Immature natural killer cell (primary cell): ENCODE data around the gene ITGA3. TPM values are rescaled to one million over a fixed set of nuclear protein-coding genes. Genes with fewer than 3 reads are reported as not detected.
A peak's percentile ranks its signal among the peaks of the same experiment; 100 is the strongest.

Experiments used
- DNase-seq, 3 donors: peaks; one replicate each; pipeline ENCODE4 v3.0.0; 2022; ENCODE audit warnings: mixed read lengths in 1 of 3
- H3K27ac Mint-ChIP-seq, 6 donors: one replicate each; pipeline ENCODE4 v1.8.0; 2020; ENCODE audit warnings: mixed read lengths in 6 of 6, mild to moderate bottlenecking in 5 of 6, inconsistent platforms in 4 of 6, moderate library complexity in 3 of 6
- H3K27me3 Mint-ChIP-seq, 3 donors: one replicate each; pipeline ENCODE4 v1.8.0; 2020 to 2021; ENCODE audit warnings: low read depth in 3 of 3, mild to moderate bottlenecking in 3 of 3, mixed read lengths in 3 of 3, moderate library complexity in 3 of 3, inconsistent platforms in 1 of 3
- H3K36me3 Mint-ChIP-seq, 3 donors: one replicate each; pipeline ENCODE4 v1.8.0; 2020; ENCODE audit warnings: mixed read lengths in 3 of 3, inconsistent platforms in 2 of 3, mild to moderate bottlenecking in 2 of 3
- H3K4me1 Mint-ChIP-seq, 2 donors: one replicate each; pipeline ENCODE4 v1.8.0; 2020; ENCODE audit warnings: inconsistent platforms in 2 of 2, mild to moderate bottlenecking in 2 of 2, mixed read lengths in 2 of 2, moderate library complexity in 1 of 2
- H3K4me3 Mint-ChIP-seq, 5 donors: one replicate each; pipeline ENCODE4 v1.8.0; 2020; ENCODE audit warnings: mild to moderate bottlenecking in 5 of 5, mixed read lengths in 5 of 5, inconsistent platforms in 3 of 5, moderate library complexity in 3 of 5
- H3K9me3 Mint-ChIP-seq, 6 donors: one replicate each; pipeline ENCODE4 v1.8.0; 2020; ENCODE audit warnings: mild to moderate bottlenecking in 6 of 6, mixed read lengths in 6 of 6, inconsistent platforms in 4 of 6, moderate library complexity in 3 of 6
- polyA plus RNA-seq, 3 donors: library from polyadenylated mRNA; unstranded; fragments of 300-500 nt; fragmentation: Illumina TruSeq; gene quantifications; one replicate each; pipeline ENCODE4 v1.2.3, GENCODE V29; 2021

ITGA3 gene
- polyA plus RNA-seq, 3 donors from 2014 or later: 0.54 to 1.1 TPM; not detected in 1

- Mint-ChIP-seq H3K27ac (peak overlapping the region in 2 of 6 donors; percentile 59 to 82), H3K4me1 (peaks cover 29 to 38% of the 10 kb centered on the region in 2 donors), H3K9me3 (no peaks in the 10 kb centered on the region), H3K36me3 (peaks cover 0 to 2% (median 0%) of the 10 kb centered on the region in 3 donors), H3K4me3 (no peak overlapping the region), H3K27me3 (peaks cover 6 to 13% (median 11%) of the 10 kb centered on the region in 3 donors)
- DNase-seq: no peak
Measured at GRCh38 chr17:50093246-50093645, 37.3 kb downstream of the ITGA3 start.

GRCh38 chr17:50093807-50094206 is 37.9 kb downstream of the ITGA3 start:
- Mint-ChIP-seq H3K9me3 (no peaks in the 10 kb centered on the region), H3K4me1 (peaks cover 34 to 43% of the 10 kb centered on the region in 2 donors), H3K36me3 (peaks cover 3 to 7% (median 4%) of the 10 kb centered on the region in 3 donors), H3K27me3 (peaks cover 6 to 13% (median 11%) of the 10 kb centered on the region in 3 donors), H3K4me3 (peak overlapping the region; percentile 96 to 100 (median 99)), H3K27ac (peak overlapping the region in 5 of 6 donors; percentile 82 to 98 (median 97))
- DNase-seq: no peak

- Mint-ChIP-seq H3K27ac (peak overlapping the region; percentile 82 to 98 (median 97)), H3K4me3 (peak overlapping the region; percentile 96 to 100 (median 99)), H3K4me1 (peaks cover 34 to 45% of the 10 kb centered on the region in 2 donors), H3K27me3 (peaks cover 6 to 13% (median 11%) of the 10 kb centered on the region in 3 donors), H3K9me3 (no peaks in the 10 kb centered on the region), H3K36me3 (peaks cover 4 to 7% (median 4%) of the 10 kb centered on the region in 3 donors)
- DNase-seq: peak; percentile 82 to 84 (median 82)
Measured at GRCh38 chr17:50094243-50094752, 38.4 kb downstream of the ITGA3 start.

GRCh38 chr17:50094753-50095619 is 39.1 kb downstream of the ITGA3 start, which contains the start of gene PDK2:
Gene PDK2 (plus strand): TSS chr17:50095351. CDS start chr17:50095436, 85 bp downstream.
- Mint-ChIP-seq H3K27ac (peak within 1 kb of the TSS; percentile 82 to 98 (median 97)), H3K4me1 (peaks cover 38 to 51% of the 10 kb centered on the region in 2 donors), H3K27me3 (peaks cover 6 to 11% (median 11%) of the 10 kb centered on the region in 3 donors), H3K4me3 (peak within 1 kb of the TSS; percentile 96 to 100 (median 99)), H3K9me3 (no peaks in the 10 kb centered on the region), H3K36me3 (peaks cover 4 to 7% (median 4%) of the 10 kb centered on the region in 3 donors)
- peak; percentile 96 to 98 (median 97) for DNase-seq

- H3K9me3 Mint-ChIP-seq: no peaks in the 10 kb centered on the region
- DNase-seq: no peak
- H3K4me3 Mint-ChIP-seq: peak overlapping the region; percentile 96 to 100 (median 99)
- peaks cover 6 to 11% (median 11%) of the 10 kb centered on the region in 3 donors for H3K27me3 Mint-ChIP-seq
- H3K36me3 Mint-ChIP-seq: peaks cover 4 to 8% (median 7%) of the 10 kb centered on the region in 3 donors
- H3K27ac Mint-ChIP-seq: peak overlapping the region; percentile 82 to 98 (median 96)
- peaks cover 45 to 57% of the 10 kb centered on the region in 2 donors for H3K4me1 Mint-ChIP-seq
Measured at GRCh38 chr17:50095626-50096037, 39.7 kb downstream of the ITGA3 start.

- H3K27ac Mint-ChIP-seq: peak overlapping the region; percentile 82 to 98 (median 96)
- DNase-seq: no peak
- H3K36me3 Mint-ChIP-seq: peaks cover 4 to 8% (median 7%) of the 10 kb centered on the region in 3 donors
- H3K9me3 Mint-ChIP-seq: no peaks in the 10 kb centered on the region
- H3K4me3 Mint-ChIP-seq: peak overlapping the region; percentile 96 to 100 (median 99)
- peaks cover 46 to 60% of the 10 kb centered on the region in 2 donors for H3K4me1 Mint-ChIP-seq
- peaks cover 9 to 11% (median 10%) of the 10 kb centered on the region in 3 donors for H3K27me3 Mint-ChIP-seq
Measured at GRCh38 chr17:50096092-50096491, 40.2 kb downstream of the ITGA3 start.

GRCh38 chr17:50096758-50097157 is 40.8 kb downstream of the ITGA3 start:
- no peak for DNase-seq
- H3K36me3 Mint-ChIP-seq: peaks cover 4 to 8% (median 7%) of the 10 kb centered on the region in 3 donors
- peak overlapping the region in 1 of 6 donors; percentile 58 for H3K27ac Mint-ChIP-seq
- peak overlapping the region in 4 of 5 donors; percentile 96 to 100 (median 99) for H3K4me3 Mint-ChIP-seq
- H3K27me3 Mint-ChIP-seq: peaks cover 9 to 11% (median 10%) of the 10 kb centered on the region in 3 donors
- H3K9me3 Mint-ChIP-seq: no peaks in the 10 kb centered on the region
- H3K4me1 Mint-ChIP-seq: peaks cover 46 to 60% of the 10 kb centered on the region in 2 donors

GRCh38 chr17:50097455-50097854 is 41.5 kb downstream of the ITGA3 start:
- peaks cover 46 to 60% of the 10 kb centered on the region in 2 donors for H3K4me1 Mint-ChIP-seq
- no peak for DNase-seq
- no peaks in the 10 kb centered on the region for H3K9me3 Mint-ChIP-seq
- H3K36me3 Mint-ChIP-seq: peaks cover 4 to 8% (median 7%) of the 10 kb centered on the region in 3 donors
- no peak overlapping the region for H3K27ac Mint-ChIP-seq
- peaks cover 9 to 11% (median 10%) of the 10 kb centered on the region in 3 donors for H3K27me3 Mint-ChIP-seq
- peak overlapping the region in 3 of 5 donors; percentile 15 to 45 (median 26) for H3K4me3 Mint-ChIP-seq

GRCh38 chr17:50097926-50098325 is 42.0 kb downstream of the ITGA3 start:
- peaks cover 47 to 60% of the 10 kb centered on the region in 2 donors for H3K4me1 Mint-ChIP-seq
- no peak for DNase-seq
- H3K4me3 Mint-ChIP-seq: no peak overlapping the region
- H3K9me3 Mint-ChIP-seq: no peaks in the 10 kb centered on the region
- H3K27ac Mint-ChIP-seq: no peak overlapping the region
- peaks cover 9 to 11% (median 10%) of the 10 kb centered on the region in 3 donors for H3K27me3 Mint-ChIP-seq
- peaks cover 4 to 8% (median 7%) of the 10 kb centered on the region in 3 donors for H3K36me3 Mint-ChIP-seq

- Mint-ChIP-seq H3K9me3 (no peaks in the 10 kb centered on the region), H3K4me1 (peaks cover 50 to 55% of the 10 kb centered on the region in 2 donors), H3K27me3 (peaks cover 9 to 11% (median 10%) of the 10 kb centered on the region in 3 donors), H3K36me3 (peaks cover 4 to 8% (median 7%) of the 10 kb centered on the region in 3 donors), H3K27ac (peak overlapping the region in 1 of 6 donors; percentile 50), H3K4me3 (peak overlapping the region in 3 of 5 donors; percentile 11 to 36 (median 11))
- DNase-seq: no peak
Measured at GRCh38 chr17:50098583-50098982, 42.7 kb downstream of the ITGA3 start.

GRCh38 chr17:50099003-50099402 is 43.1 kb downstream of the ITGA3 start:
- Mint-ChIP-seq H3K4me3 (peak overlapping the region in 1 of 5 donors; percentile 11), H3K9me3 (no peaks in the 10 kb centered on the region), H3K27me3 (peaks cover 9 to 11% (median 10%) of the 10 kb centered on the region in 3 donors), H3K27ac (no peak overlapping the region), H3K4me1 (peaks cover 50% of the 10 kb centered on the region in 2 donors), H3K36me3 (peaks cover 4 to 8% (median 7%) of the 10 kb centered on the region in 3 donors)
- DNase-seq: no peak

GRCh38 chr17:50100480-50100883 is 44.6 kb downstream of the ITGA3 start:
- peak overlapping the region in 3 of 5 donors; percentile 14 to 40 (median 21) for H3K4me3 Mint-ChIP-seq
- H3K4me1 Mint-ChIP-seq: peaks cover 37 to 43% of the 10 kb centered on the region in 2 donors
- DNase-seq: peak; percentile 22 to 32 (median 24)
- H3K9me3 Mint-ChIP-seq: no peaks in the 10 kb centered on the region
- peaks cover 0 to 3% (median 3%) of the 10 kb centered on the region in 3 donors for H3K27me3 Mint-ChIP-seq
- peak overlapping the region in 4 of 6 donors; percentile 46 to 54 (median 50) for H3K27ac Mint-ChIP-seq
- H3K36me3 Mint-ChIP-seq: peaks cover 8 to 14% (median 9%) of the 10 kb centered on the region in 3 donors

GRCh38 chr17:50100921-50101345 is 45.0 kb downstream of the ITGA3 start:
- Mint-ChIP-seq H3K27ac (no peak overlapping the region), H3K4me1 (peaks cover 33 to 39% of the 10 kb centered on the region in 2 donors), H3K4me3 (no peak overlapping the region)

More at GRCh38 chr17:50100921-50101345, 45.0 kb downstream of the ITGA3 start:
- Mint-ChIP-seq H3K9me3 (no peaks in the 10 kb centered on the region), H3K36me3 (peaks cover 8 to 16% (median 9%) of the 10 kb centered on the region in 3 donors), H3K27me3 (peaks cover 0 to 3% (median 0%) of the 10 kb centered on the region in 3 donors)
- no peak for DNase-seq
